ENCODE data around the gene NR3C1. TPM values are rescaled to one million over a fixed set of nuclear protein-coding genes. Genes with fewer than 3 reads are reported as not detected.

Gene NR3C1
- total RNA-seq, 1 experiment from 2014 or later, result 16.0 TPM

GRCh38 chr5:143379606-143380005 lies 23.9 kb downstream of the NR3C1 start:
- no peaks in the 10 kb centered on the region for H4K20me1 ChIP-seq (ENCODE audit: insufficient read depth)
- DNase-seq (ENCODE audit: low read depth, low spot score) (no peak), ATAC-seq (no peak)
- no peaks in the 10 kb centered on the region for H3K9me2 ChIP-seq (ENCODE audit: insufficient read depth)
- no peak overlapping the region for H3K4me2 ChIP-seq (ENCODE audit: low read length)
- no peak overlapping the region for H3K27ac ChIP-seq (ENCODE audit: low read depth, low read length)
- no peaks in the 10 kb centered on the region for H3K27me3 ChIP-seq (ENCODE audit: insufficient read depth, low read length)
- H2AFZ ChIP-seq (ENCODE audit: low read depth, low read length, poor library complexity, severe bottlenecking), result no peak overlapping the region
- no peaks in the 10 kb centered on the region for H3K36me3 ChIP-seq (ENCODE audit: control insufficient read depth in 1 of 2, insufficient read depth in 2 of 2, low read length in 2 of 2)
- ChIA-PET POLR2A (no interaction called here), CTCF (interaction anchor here (0.7 kb wide), 1 partner anchor 589 kb away, joined by 3 read pairs; no protein-coding TSS in a partner anchor), RAD21 (ENCODE audit: low non-redundant PET in 1 of 2, low total read pairs in 2 of 2, uncharacterized antibody in 2 of 2, unreplicated experiment in 2 of 2) (no interaction called here)
- peaks cover 0 to 5% of the 10 kb centered on the region in 2 experiments; a peak in 2 of 4 replicates for H3K9me3 ChIP-seq (ENCODE audit: control insufficient read depth in 1 of 2, insufficient read depth in 1 of 2, low read depth in 1 of 2, low read length in 2 of 2)
- no TSS peak for BruUV-seq (replicated peaks)
- 0 out of 2 replicates have a peak, but pooled peaks cover 5% of the 10 kb centered on the region for H3K79me2 ChIP-seq (ENCODE audit: insufficient read depth, low read length)
- intact Hi-C loops (cut with micrococcal nuclease), result no loop called here
- H3K4me1 ChIP-seq (ENCODE audit: control insufficient read depth in 1 of 2, insufficient read depth in 2 of 2, low read length in 2 of 2), result peaks cover 2 to 14% of the 10 kb centered on the region in 2 experiments; a peak in 3 of 4 replicates
- no peak overlapping the region for H3K9ac ChIP-seq (ENCODE audit: low read length)
- no peak overlapping the region for H3K4me3 ChIP-seq (replicated peaks in 1 of 2; ENCODE audit: low read depth in 1 of 2, low read length in 2 of 2)
- no peak for TF ChIP-seq TCF7L2 (IDR thresholded peaks at IDR 0.05; ENCODE audit: borderline replicate concordance, extremely low read depth, insufficient read depth, insufficient read length)

DNA sequence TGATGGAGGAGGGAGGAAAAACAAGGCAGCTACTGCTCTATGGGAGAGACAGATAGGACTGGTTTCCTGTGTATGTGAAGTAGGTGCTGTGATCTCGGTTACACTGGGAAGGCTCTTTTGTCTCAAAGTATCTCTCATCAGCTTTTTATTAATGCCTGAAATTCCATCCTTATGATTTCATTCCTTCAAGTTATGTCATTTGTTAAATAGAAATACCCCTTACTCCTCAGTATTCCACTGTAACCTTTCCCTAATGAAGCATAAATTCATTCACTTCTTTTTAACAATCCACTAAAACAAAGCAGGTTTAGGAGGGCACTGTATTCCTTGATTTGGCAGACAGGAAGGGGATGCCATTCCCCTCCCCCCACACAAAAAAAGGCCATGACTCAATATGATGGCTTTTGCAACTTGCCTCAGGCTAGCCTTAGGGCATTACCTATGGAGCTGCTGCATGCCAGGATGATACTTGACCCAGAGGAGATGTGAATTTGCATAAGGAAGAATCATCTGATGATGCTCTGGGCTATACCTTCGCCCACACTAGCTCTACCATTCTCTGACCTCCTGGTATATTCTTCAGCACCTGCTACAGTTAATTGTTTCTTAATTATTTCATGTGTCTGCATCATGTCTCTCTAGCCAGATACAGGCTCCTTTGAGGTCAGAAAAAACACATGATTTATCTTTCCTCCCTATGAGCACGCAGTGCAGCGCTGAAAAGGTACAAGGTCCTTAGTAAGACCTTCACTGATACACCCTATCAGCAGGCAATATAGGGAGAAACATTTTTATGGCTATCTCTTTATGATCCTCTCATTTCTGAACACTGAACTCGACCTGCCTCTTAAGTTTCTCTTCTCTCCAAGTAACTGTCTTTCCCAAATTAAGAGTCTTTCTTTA lies 26.3 kb downstream of the NR3C1 start:
- ATAC-seq (peak; percentile 58), DNase-seq (ENCODE audit: low read depth, low spot score) (peak; percentile 7)
- no peaks in the 10 kb centered on the region for H3K36me3 ChIP-seq (ENCODE audit: control insufficient read depth in 1 of 2, insufficient read depth in 2 of 2, low read length in 2 of 2)
- ChIA-PET POLR2A (no interaction called here), RAD21 (ENCODE audit: low non-redundant PET in 1 of 2, low total read pairs in 2 of 2, uncharacterized antibody in 2 of 2, unreplicated experiment in 2 of 2) (interaction anchor here in 1 of 2 experiments (0.7 kb wide), 1 partner anchor 96 kb away, joined by 3 read pairs; no protein-coding TSS in a partner anchor), CTCF (no interaction called here)
- no peaks in the 10 kb centered on the region for H3K9me2 ChIP-seq (ENCODE audit: insufficient read depth)
- H3K9ac ChIP-seq (ENCODE audit: low read length), result no peak overlapping the region
- intact Hi-C loops (cut with micrococcal nuclease), result no loop called here
- H3K4me2 ChIP-seq (ENCODE audit: low read length), result peak overlapping the region; percentile 49
- no peaks in the 10 kb centered on the region for H3K27me3 ChIP-seq (ENCODE audit: insufficient read depth, low read length)
- H3K4me1 ChIP-seq (ENCODE audit: control insufficient read depth in 1 of 2, insufficient read depth in 2 of 2, low read length in 2 of 2), result peaks cover 2 to 14% of the 10 kb centered on the region in 2 experiments; a peak in 3 of 4 replicates
- H3K9me3 ChIP-seq (ENCODE audit: control insufficient read depth in 1 of 2, insufficient read depth in 1 of 2, low read depth in 1 of 2, low read length in 2 of 2), result no peaks in the 10 kb centered on the region
- H4K20me1 ChIP-seq (ENCODE audit: insufficient read depth), result no peaks in the 10 kb centered on the region
- no peak overlapping the region for H3K27ac ChIP-seq (ENCODE audit: low read depth, low read length)
- peaks cover 10% of the 10 kb centered on the region; the same call in 1 of the 2 replicates for H3K79me2 ChIP-seq (ENCODE audit: insufficient read depth, low read length)
- H3K4me3 ChIP-seq (replicated peaks in 1 of 2; ENCODE audit: low read depth in 1 of 2, low read length in 2 of 2), result no peak overlapping the region
- no TSS peak for BruUV-seq (replicated peaks)
- no peak overlapping the region for H2AFZ ChIP-seq (ENCODE audit: low read depth, low read length, poor library complexity, severe bottlenecking)
- TF ChIP-seq TCF7L2 (IDR thresholded peaks at IDR 0.05; ENCODE audit: borderline replicate concordance, extremely low read depth, insufficient read depth, insufficient read length) (no peak), ZFX (IDR thresholded peaks at IDR 0.05) (no peak), CEBPB (IDR thresholded peaks at IDR 0.05; ENCODE audit: low read depth) (peak; percentile 52; the same call in 1 of the 2 replicates), ZNF274 (IDR thresholded peaks at IDR 0.05; ENCODE audit: low read depth, low read length) (no peak), POLR2AphosphoS5 (IDR thresholded peaks at IDR 0.05; ENCODE audit: low read depth, low read length) (no peak), SP1 (IDR thresholded peaks at IDR 0.05; ENCODE audit: low read depth) (no peak), EZH2phosphoT487 (IDR thresholded peaks at IDR 0.05; ENCODE audit: borderline replicate concordance) (no peak), SRF (IDR thresholded peaks at IDR 0.05; ENCODE audit: low read depth) (no peak), REST (IDR thresholded peaks at IDR 0.05; ENCODE audit: low read depth) (no peak), FOSL1 (IDR thresholded peaks at IDR 0.05; ENCODE audit: low read depth) (peak; percentile 26; the same call in 1 of the 2 replicates), POLR2A (IDR thresholded peaks at IDR 0.05; ENCODE audit: borderline replicate concordance, extremely low read depth, insufficient read depth, insufficient read length) (no peak), CBX3 (IDR thresholded peaks at IDR 0.05; ENCODE audit: low read depth) (0 out of 2 replicates have a peak, but pooled peaks have one; percentile 19)
- TF ChIP-seq, protein P1, sequence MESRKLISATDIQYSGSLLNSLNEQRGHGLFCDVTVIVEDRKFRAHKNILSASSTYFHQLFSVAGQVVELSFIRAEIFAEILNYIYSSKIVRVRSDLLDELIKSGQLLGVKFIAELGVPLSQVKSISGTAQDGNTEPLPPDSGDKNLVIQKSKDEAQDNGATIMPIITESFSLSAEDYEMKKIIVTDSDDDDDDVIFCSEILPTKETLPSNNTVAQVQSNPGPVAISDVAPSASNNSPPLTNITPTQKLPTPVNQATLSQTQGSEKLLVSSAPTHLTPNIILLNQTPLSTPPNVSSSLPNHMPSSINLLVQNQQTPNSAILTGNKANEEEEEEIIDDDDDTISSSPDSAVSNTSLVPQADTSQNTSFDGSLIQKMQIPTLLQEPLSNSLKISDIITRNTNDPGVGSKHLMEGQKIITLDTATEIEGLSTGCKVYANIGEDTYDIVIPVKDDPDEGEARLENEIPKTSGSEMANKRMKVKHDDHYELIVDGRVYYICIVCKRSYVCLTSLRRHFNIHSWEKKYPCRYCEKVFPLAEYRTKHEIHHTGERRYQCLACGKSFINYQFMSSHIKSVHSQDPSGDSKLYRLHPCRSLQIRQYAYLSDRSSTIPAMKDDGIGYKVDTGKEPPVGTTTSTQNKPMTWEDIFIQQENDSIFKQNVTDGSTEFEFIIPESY (IDR thresholded peaks at IDR 0.05; ENCODE audit: extremely low read depth, insufficient replicate concordance, low read length), result no peak

All from HCT116 (cell line).